ENCODE measurements around the gene FOXR2. TPM values are rescaled to one million over a fixed set of nuclear protein-coding genes. Genes with fewer than 3 reads are reported as not detected.

The FOXR2 gene
- total and polyA plus RNA-seq, 2 donors: not detected

- H3K9me3 ChIP-seq (ENCODE audit: control insufficient read depth in 2 of 2, insufficient read depth in 1 of 2, low read length in 1 of 2): peaks cover 0 to 12% of the 10 kb centered on the region in 2 donors
- no peaks in the 10 kb centered on the region for H3K27me3 ChIP-seq (ENCODE audit: control insufficient read depth in 2 of 2, insufficient read depth in 1 of 2, low read length in 1 of 2)
- no peak for DNase-seq (ENCODE audit: low read depth in 6 of 9, low spot score in 9 of 9)
- H3K4me3 ChIP-seq (ENCODE audit: low read length in 2 of 2): no peak overlapping the region
- H3K4me1 ChIP-seq (ENCODE audit: control insufficient read depth in 2 of 2, insufficient read depth in 2 of 2, low read length in 2 of 2): no peaks in the 10 kb centered on the region
- H3K36me3 ChIP-seq (ENCODE audit: control insufficient read depth in 2 of 2, insufficient read depth in 2 of 2, low read length in 1 of 2): no peaks in the 10 kb centered on the region
- no peak overlapping the region for H3K27ac ChIP-seq (ENCODE audit: low read depth in 1 of 2, low read length in 1 of 2)
- 83% methylated on average over 1 of the region's 1 CpG for WGBS
These were observed 15.7 kb downstream of the FOXR2 start for GRCh38 chrX:55638933-55639332.

DNA sequence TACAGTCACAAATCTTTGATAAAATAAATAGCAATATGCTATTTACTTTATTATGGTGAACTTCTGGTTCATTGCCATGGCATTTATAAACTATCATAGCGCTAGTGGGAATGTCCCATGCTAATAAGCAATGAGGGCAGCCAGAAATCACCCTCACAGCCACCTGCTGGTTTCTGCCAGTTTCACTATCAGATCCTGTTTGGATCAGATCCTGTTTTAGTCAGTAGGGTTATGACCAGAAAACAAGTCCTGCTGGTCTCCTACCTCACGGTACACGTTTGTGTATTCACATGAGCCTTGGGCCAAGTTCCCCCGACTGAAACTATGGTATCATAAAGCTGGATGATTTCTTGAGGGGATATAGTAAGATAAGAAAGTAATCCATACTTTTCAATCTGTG is 17.7 kb downstream of the FOXR2 start:
- H3K36me3 ChIP-seq (ENCODE audit: control insufficient read depth in 2 of 2, insufficient read depth in 2 of 2, low read length in 1 of 2): no peaks in the 10 kb centered on the region
- no peak for DNase-seq (ENCODE audit: low read depth in 6 of 9, low spot score in 9 of 9)
- H3K9me3 ChIP-seq (ENCODE audit: control insufficient read depth in 2 of 2, insufficient read depth in 1 of 2, low read length in 1 of 2): peaks cover 0 to 11% of the 10 kb centered on the region in 2 donors
- H3K4me3 ChIP-seq (ENCODE audit: low read length in 2 of 2): no peak overlapping the region
- no peaks in the 10 kb centered on the region for H3K27me3 ChIP-seq (ENCODE audit: control insufficient read depth in 2 of 2, insufficient read depth in 1 of 2, low read length in 1 of 2)
- H3K4me1 ChIP-seq (ENCODE audit: control insufficient read depth in 2 of 2, insufficient read depth in 2 of 2, low read length in 2 of 2): no peaks in the 10 kb centered on the region
- H3K27ac ChIP-seq (ENCODE audit: low read depth in 1 of 2, low read length in 1 of 2): no peak overlapping the region
- 89% methylated on average over 4 of the region's 4 CpGs for WGBS

GRCh38 chrX:55648434-55648833 is 25.2 kb downstream of the FOXR2 start:
- H3K4me1 ChIP-seq (ENCODE audit: control insufficient read depth in 2 of 2, insufficient read depth in 2 of 2, low read length in 2 of 2): no peaks in the 10 kb centered on the region
- no peaks in the 10 kb centered on the region for H3K9me3 ChIP-seq (ENCODE audit: control insufficient read depth in 2 of 2, insufficient read depth in 1 of 2, low read length in 1 of 2)
- no peaks in the 10 kb centered on the region for H3K36me3 ChIP-seq (ENCODE audit: control insufficient read depth in 2 of 2, insufficient read depth in 2 of 2, low read length in 1 of 2)
- no peak overlapping the region for H3K4me3 ChIP-seq (ENCODE audit: low read length in 2 of 2)
- WGBS: 94% methylated on average over 5 of the region's 5 CpGs
- no peaks in the 10 kb centered on the region for H3K27me3 ChIP-seq (ENCODE audit: control insufficient read depth in 2 of 2, insufficient read depth in 1 of 2, low read length in 1 of 2)
- no peak overlapping the region for H3K27ac ChIP-seq (ENCODE audit: low read depth in 1 of 2, low read length in 1 of 2)
- DNase-seq (ENCODE audit: low read depth in 6 of 9, low spot score in 9 of 9): no peak

- no peak for DNase-seq (ENCODE audit: low read depth in 6 of 9, low spot score in 9 of 9)
- WGBS: 78% methylated on average over 2 of the region's 2 CpGs
- Histone ChIP-seq H3K27me3 (ENCODE audit: control insufficient read depth in 2 of 2, insufficient read depth in 1 of 2, low read length in 1 of 2) (no peaks in the 10 kb centered on the region), H3K4me1 (ENCODE audit: control insufficient read depth in 2 of 2, insufficient read depth in 2 of 2, low read length in 2 of 2) (no peaks in the 10 kb centered on the region), H3K9me3 (ENCODE audit: control insufficient read depth in 2 of 2, insufficient read depth in 1 of 2, low read length in 1 of 2) (no peaks in the 10 kb centered on the region), H3K27ac (ENCODE audit: low read depth in 1 of 2, low read length in 1 of 2) (no peak overlapping the region), H3K36me3 (ENCODE audit: control insufficient read depth in 2 of 2, insufficient read depth in 2 of 2, low read length in 1 of 2) (no peaks in the 10 kb centered on the region), H3K4me3 (ENCODE audit: low read length in 2 of 2) (no peak overlapping the region)
These were observed 36.7 kb downstream of the FOXR2 start for GRCh38 chrX:55659931-55660330.

- no peaks in the 10 kb centered on the region for H3K36me3 ChIP-seq (ENCODE audit: control insufficient read depth in 2 of 2, insufficient read depth in 2 of 2, low read length in 1 of 2)
- no peaks in the 10 kb centered on the region for H3K4me1 ChIP-seq (ENCODE audit: control insufficient read depth in 2 of 2, insufficient read depth in 2 of 2, low read length in 2 of 2)
- 64% methylated on average over 3 of the region's 3 CpGs for WGBS
- H3K4me3 ChIP-seq (ENCODE audit: low read length in 2 of 2): no peak overlapping the region
- H3K27me3 ChIP-seq (ENCODE audit: control insufficient read depth in 2 of 2, insufficient read depth in 1 of 2, low read length in 1 of 2): no peaks in the 10 kb centered on the region
- no peaks in the 10 kb centered on the region for H3K9me3 ChIP-seq (ENCODE audit: control insufficient read depth in 2 of 2, insufficient read depth in 1 of 2, low read length in 1 of 2)
- H3K27ac ChIP-seq (ENCODE audit: low read depth in 1 of 2, low read length in 1 of 2): no peak overlapping the region
- no peak for DNase-seq (ENCODE audit: low read depth in 6 of 9, low spot score in 9 of 9)
These were observed 40.4 kb downstream of the FOXR2 start for GRCh38 chrX:55663584-55663983.

DNA sequence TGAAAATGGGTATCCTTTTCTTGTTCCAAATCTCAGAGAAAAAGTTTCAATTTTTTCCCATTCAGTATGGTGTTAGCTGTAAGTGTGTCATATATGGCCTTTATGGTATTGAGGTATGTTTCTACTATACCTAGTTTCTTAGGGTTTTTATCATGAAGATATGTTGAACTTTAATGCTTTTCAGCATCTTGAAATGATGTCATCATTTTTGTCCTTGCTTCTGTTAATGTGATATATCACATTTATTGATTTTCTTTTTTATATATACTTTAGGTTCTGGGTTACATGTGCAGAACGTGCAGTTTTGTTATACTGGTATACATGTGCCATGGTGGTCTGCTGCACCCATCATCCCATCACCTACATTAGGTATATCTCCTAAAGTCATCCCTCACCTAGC is 44.9 kb downstream of the FOXR2 start:
- 93% methylated on average over 1 of the region's 1 CpG for WGBS
- Histone ChIP-seq H3K27ac (ENCODE audit: low read depth in 1 of 2, low read length in 1 of 2) (no peak overlapping the region), H3K9me3 (ENCODE audit: control insufficient read depth in 2 of 2, insufficient read depth in 1 of 2, low read length in 1 of 2) (no peaks in the 10 kb centered on the region), H3K36me3 (ENCODE audit: control insufficient read depth in 2 of 2, insufficient read depth in 2 of 2, low read length in 1 of 2) (no peaks in the 10 kb centered on the region), H3K4me1 (ENCODE audit: control insufficient read depth in 2 of 2, insufficient read depth in 2 of 2, low read length in 2 of 2) (no peaks in the 10 kb centered on the region), H3K27me3 (ENCODE audit: control insufficient read depth in 2 of 2, insufficient read depth in 1 of 2, low read length in 1 of 2) (no peaks in the 10 kb centered on the region), H3K4me3 (ENCODE audit: low read length in 2 of 2) (no peak overlapping the region)
- no peak for DNase-seq (ENCODE audit: low read depth in 6 of 9, low spot score in 9 of 9)

Other genes starting within 250 kb of the FOXR2 start
- 39.5 TPM for gene MAGEH1, start 171.3 kb upstream of the FOXR2 start, total RNA-seq
- gene MAGEH1, start 171.3 kb upstream of the FOXR2 start, polyA plus RNA-seq: 97.3 TPM
- gene USP51, start 133.6 kb upstream of the FOXR2 start, total RNA-seq: 2.5 TPM
- 2.1 TPM for gene USP51, start 133.6 kb upstream of the FOXR2 start, polyA plus RNA-seq
- 20.2 TPM for gene RRAGB, start 94.3 kb downstream of the FOXR2 start, total RNA-seq
- 51.3 TPM for gene RRAGB, start 94.3 kb downstream of the FOXR2 start, polyA plus RNA-seq

All from thymus (tissue), 11 donors.